ENCODE measurements around the gene TM7SF3.

DNA sequence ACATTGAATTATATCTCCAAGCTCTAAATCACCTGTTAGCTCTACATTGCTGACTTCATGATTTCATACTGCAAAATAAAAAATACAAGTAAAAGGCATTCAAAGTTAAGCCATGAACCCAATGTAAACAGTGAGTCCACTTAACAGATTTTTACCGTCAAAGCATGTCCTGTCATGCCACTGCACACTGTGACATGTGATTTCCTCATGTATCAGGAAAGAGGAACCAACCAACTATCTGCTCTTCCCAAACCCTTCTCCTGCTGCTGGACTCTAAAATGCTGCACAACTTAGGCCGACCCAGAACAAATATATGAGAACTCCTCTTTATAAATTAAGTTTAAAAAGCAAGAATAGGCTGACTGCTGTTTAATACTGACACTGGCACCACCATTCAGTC lies 37.5 kb downstream of the TM7SF3 start:
- TF ChIP-seq EZH2 (IDR thresholded peaks at IDR 0.05): no peak
- no peak for TF ChIP-seq POLR2AphosphoS5 (IDR thresholded peaks at IDR 0.05; ENCODE audit: borderline replicate concordance, low read depth, low read length)

Data from SK-N-MC (cell line).